NOMO-1 treated with DMSO at 0.1 percent for 48 hours (cell line): ENCODE data around the gene LRRC58.

ENCODE experiments used
- DNase-seq: peaks from one replicate; lab custom pipeline; 2025; ENCODE audit not compliant: unreplicated experiment; lab: John Stamatoyannopoulos, UW

The LRRC58 gene

DNA sequence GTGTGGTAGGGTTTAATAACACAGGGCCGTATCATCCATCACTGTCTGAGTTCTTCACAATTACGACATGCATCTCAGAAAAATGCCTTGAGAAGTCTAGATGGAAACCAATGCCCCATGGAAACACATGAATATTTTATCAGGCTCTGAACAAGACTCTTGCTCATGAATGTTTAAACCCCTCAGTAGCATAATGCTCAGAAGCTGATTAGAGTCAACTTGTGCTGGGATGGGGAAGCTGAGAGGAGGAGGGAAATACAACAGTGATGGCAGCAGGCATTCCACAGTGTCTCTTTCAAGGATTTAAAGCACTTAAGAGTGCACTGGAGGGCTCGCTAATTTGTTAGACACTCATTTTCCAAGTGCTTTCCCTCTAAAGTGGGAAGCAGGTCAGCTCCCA is 67.9 kb downstream of the LRRC58 start:
- no peak for DNase-seq

GRCh38 chr3:120280566-120280965 is 68.6 kb downstream of the LRRC58 start:
- DNase-seq = no peak

DNA sequence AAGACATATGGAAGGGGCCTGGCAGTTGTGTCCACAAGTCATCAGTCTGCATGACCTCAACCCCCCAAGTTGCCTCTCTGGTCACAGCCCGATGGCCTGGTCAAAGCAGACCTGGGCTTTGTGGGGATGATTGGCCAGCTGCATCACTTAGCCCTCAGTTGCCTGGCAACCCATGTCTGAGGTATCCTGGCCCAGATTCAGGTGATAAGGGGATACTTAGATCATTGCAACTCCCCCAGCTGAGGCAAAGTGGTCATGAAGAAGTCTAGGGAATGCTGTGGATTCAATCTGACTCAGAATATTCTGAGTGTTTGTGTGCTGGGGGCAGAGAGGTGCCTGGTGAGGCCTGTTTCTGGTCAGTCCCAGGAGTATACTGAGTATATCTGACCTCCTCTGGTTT is 69.1 kb downstream of the LRRC58 start:
- DNase-seq = no peak

DNA sequence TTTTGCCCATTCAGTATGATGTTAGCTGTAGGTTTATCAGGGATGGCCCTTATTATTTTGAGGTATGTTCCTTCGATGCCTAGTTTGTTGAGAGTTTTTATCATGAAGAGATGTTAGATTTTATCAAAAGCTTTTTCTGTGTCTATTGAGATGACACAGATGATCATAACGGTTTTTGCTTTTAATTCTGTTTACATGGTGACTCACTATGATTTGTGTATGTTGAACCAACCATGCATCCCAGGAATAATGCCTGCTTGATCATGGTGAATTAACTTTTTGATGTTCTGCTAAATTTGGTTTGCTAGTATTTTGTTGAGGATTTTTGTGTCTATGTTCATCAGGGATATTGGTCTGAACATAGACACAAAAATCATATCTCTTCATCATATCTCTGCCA is 72.4 kb downstream of the LRRC58 start:
- no peak for DNase-seq

DNA sequence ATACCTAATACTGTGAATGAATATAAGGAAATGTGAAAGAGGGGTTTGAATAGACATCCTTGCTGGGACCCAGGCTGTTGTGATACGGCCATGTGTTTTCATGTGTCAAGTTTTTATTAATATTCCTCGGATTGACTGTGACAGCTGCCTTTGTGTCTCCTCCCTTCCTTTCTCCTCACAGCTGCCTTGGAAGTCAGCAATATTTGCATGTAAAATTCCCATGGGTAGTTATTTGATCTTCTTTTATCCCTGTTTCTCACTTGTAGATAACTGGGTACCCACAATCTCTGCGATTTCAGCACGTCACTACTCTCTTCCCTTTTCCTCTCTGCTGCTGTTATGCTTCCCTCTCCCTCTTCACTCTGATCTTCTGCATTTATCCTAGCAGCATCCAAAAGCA is 73.5 kb downstream of the LRRC58 start:
- DNase-seq = no peak

- DNase-seq = no peak
Measured at GRCh38 chr3:120274739-120275167, 74.4 kb downstream of the LRRC58 start.
